Measurements from ENCODE around the gene STUB1.

DNA sequence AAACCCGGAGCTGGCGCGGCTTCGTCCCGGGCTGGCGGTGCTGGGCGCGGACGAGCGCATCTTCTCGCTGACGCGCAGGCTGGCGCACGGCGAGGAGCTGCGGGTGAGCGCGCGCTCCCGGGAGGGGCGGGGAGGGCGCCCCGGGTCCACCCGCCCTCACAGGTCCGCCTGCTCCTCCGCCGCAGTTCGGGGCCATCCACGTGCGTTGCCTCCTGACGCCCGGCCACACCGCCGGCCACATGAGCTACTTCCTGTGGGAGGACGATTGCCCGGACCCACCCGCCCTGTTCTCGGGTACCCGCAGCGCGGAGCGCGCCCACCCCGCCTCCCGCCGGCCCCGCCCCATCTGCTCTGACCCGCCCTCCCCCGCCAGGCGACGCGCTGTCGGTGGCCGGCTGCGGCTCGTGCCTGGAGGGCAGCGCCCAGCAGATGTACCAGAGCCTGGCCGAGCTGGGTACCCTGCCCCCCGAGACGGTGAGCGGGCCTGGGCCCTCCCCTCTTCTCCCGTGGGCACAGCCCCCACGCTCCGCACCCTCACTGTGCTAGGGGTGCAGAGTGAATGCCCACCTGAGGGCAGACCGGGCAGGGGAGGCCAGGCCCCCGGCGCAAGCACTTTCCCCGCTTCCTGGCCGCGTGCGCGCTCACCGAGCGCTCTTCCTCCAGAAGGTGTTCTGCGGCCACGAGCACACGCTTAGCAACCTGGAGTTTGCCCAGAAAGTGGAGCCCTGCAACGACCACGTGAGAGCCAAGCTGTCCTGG lies 48.1 kb downstream of the STUB1 start:
- peak in 1 of 2 donors; percentile 3 for TF ChIP-seq POLR2AphosphoS5 (IDR thresholded peaks at IDR 0.05)
- TF ChIP-seq, protein P1, sequence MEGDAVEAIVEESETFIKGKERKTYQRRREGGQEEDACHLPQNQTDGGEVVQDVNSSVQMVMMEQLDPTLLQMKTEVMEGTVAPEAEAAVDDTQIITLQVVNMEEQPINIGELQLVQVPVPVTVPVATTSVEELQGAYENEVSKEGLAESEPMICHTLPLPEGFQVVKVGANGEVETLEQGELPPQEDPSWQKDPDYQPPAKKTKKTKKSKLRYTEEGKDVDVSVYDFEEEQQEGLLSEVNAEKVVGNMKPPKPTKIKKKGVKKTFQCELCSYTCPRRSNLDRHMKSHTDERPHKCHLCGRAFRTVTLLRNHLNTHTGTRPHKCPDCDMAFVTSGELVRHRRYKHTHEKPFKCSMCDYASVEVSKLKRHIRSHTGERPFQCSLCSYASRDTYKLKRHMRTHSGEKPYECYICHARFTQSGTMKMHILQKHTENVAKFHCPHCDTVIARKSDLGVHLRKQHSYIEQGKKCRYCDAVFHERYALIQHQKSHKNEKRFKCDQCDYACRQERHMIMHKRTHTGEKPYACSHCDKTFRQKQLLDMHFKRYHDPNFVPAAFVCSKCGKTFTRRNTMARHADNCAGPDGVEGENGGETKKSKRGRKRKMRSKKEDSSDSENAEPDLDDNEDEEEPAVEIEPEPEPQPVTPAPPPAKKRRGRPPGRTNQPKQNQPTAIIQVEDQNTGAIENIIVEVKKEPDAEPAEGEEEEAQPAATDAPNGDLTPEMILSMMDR (IDR thresholded peaks at IDR 0.05) = no peak
- TF ChIP-seq EP300 (IDR thresholded peaks at IDR 0.05) = no peak
- TF ChIP-seq POLR2A (IDR thresholded peaks at IDR 0.05; ENCODE audit: low read depth) = no peak
